Measurements from ENCODE around the gene NAB2.

- TF ChIP-seq TAF1 (IDR thresholded peaks at IDR 0.05; ENCODE audit: borderline replicate concordance, insufficient read depth, low read length) (no peak), POLR2AphosphoS5 (IDR thresholded peaks at IDR 0.05; ENCODE audit: low read depth, low read length) (no peak), SIN3A (IDR thresholded peaks at IDR 0.05; ENCODE audit: borderline replicate concordance, insufficient read depth, low read length) (no peak)
These were observed 15.5 kb downstream of the NAB2 start for GRCh38 chr12:57104292-57104910.
